ENCODE measurements around the gene KRTAP21-3.

DNA sequence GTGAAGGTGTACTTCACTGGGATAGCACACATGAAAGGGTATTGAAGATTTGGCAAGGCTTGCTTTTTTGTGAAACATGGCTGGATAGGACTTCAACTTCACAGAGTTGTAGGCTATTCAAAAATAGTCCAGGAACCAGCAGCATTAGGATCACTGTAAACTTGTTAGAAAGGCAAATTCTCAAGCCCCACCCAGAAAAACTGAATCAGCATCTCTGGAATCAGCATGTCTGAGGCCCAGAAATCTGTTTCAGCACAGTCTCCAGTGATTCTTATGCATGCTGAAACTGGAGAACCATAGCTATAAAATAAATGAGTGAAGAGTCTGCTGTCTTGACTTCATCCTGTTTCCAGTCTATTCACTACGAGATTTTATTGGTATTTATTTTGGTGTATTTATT lies 8.1 kb upstream of the KRTAP21-3 start:
- TF ChIP-seq, protein P1, sequence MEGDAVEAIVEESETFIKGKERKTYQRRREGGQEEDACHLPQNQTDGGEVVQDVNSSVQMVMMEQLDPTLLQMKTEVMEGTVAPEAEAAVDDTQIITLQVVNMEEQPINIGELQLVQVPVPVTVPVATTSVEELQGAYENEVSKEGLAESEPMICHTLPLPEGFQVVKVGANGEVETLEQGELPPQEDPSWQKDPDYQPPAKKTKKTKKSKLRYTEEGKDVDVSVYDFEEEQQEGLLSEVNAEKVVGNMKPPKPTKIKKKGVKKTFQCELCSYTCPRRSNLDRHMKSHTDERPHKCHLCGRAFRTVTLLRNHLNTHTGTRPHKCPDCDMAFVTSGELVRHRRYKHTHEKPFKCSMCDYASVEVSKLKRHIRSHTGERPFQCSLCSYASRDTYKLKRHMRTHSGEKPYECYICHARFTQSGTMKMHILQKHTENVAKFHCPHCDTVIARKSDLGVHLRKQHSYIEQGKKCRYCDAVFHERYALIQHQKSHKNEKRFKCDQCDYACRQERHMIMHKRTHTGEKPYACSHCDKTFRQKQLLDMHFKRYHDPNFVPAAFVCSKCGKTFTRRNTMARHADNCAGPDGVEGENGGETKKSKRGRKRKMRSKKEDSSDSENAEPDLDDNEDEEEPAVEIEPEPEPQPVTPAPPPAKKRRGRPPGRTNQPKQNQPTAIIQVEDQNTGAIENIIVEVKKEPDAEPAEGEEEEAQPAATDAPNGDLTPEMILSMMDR (IDR thresholded peaks at IDR 0.05) = no peak
- no peak for TF ChIP-seq POLR2A (IDR thresholded peaks at IDR 0.05)

Data from lower leg skin (tissue), 3 donors.